DMS79 (cell line): ENCODE data around the gene COX20.
"Not testable (repeated sequence)": the region's sequence is repeated elsewhere in the genome, so short reads cannot be mapped to it uniquely, and the experiment has no call there.

Experiments used
- DNase-seq: peaks from one replicate; lab custom pipeline; 2025; lab: John Stamatoyannopoulos, UW

The COX20 gene, protein sequence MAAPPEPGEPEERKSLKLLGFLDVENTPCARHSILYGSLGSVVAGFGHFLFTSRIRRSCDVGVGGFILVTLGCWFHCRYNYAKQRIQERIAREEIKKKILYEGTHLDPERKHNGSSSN

DNA sequence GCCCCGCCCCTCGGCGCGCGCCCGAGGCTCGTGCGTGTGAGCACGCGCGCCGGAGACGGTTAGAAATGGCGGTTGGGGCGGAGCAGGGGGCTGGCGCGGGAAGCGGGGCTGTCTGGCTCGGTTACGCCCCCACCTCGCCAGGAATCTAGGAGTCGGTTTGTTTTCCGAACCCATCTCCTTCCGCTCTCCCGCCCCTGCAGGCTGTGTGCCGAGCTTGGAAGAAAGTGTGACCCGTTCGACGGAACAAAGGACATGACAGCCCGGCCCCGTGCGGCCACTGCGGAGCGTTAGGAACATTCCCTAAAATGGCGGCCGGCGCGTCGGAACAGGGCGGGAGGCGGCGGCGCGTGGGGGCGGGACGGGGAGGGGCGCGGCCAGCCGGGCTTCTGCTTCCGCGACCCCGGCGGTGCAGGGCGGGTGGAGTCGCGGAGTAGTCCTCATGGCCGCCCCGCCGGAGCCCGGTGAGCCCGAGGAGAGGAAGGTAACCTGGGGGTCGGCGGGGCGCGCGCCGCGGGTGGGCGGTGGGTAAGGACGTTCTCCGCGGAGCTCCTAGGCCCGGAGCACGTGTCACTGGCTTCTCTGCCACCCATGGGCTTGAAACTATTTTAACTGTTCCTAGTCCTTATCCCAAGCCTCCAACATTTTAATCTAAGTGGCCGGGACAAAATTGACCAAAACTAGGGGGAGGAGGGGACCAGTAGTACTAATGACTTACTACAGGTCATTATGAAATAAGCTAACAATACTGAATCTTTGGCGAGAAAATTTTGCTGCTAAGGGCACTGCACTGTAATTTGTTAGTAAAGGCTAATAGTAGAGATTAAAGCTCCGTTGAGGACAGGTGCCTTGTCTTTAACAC is at the start of gene COX20:
Gene COX20, plus strand, starts transcription at position 383 of the 859 bp plus-strand sequence. Its CDS starts 57 bp downstream, at position 440.
- DNase-seq, result peak; percentile 92

DNA sequence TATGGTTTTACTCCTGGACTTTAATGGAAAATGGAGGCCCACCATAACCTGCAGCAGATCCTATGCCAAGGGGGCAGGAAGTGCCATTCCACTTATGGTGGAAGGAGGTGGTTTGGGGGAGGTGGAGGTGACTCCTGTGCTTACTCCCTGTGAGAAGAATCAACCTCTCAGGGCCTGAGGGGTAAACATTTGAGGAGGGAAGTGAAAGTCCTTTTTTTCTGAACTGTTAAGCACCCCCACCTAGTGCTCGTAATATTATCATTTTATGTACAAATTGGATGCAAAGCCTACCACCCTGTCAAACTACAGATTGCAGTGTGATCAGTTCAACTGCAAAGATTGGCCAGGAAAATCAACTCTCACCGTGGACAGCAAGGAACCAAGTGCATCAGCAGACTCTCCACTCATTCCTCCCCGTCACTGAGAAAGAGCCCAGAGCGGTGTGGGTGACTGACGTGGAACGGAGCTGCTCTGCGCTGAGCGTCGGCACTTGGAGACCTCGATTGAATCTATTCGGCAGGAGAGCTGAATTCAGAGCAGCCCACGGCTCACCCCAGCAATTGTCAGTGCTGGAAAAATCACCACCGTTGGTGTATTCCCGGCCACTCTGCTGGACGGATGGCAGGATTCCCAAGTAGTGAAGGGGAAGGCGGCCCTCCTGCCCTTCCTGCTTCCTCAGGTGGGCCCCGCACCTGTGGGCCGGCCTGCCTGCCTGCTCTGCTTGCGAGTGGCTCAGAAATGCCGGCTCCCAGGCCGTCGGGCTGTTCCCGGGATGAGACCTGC is 46.8 kb upstream of the COX20 start:
- DNase-seq, result no peak

GRCh38 chr1:244789276-244789580 is 46.2 kb upstream of the COX20 start:
- DNase-seq, result no peak

DNA sequence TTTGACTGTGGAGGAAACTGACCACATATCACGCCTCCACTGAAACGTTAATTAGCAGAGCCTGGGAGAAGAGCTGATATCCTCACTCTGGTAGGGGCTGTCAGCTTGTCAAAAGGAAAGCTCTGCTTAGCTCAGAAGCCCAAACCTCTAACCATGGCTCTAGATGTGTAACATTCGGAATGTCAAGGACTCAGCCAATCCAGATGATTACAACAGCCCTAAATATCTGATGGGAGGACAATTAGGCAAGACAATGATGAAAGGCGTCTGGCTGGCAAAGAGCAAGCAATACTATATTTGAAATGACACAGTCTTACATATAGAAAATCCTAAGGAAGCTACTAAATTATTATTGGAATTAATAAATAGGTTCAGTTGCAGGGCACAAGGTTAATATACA is 45.7 kb upstream of the COX20 start:
- no peak for DNase-seq

- DNase-seq, result no peak
Measured at GRCh38 chr1:244791061-244791460, 44.4 kb upstream of the COX20 start.

GRCh38 chr1:244792188-244792850 is 43.1 kb upstream of the COX20 start:
- no peak for DNase-seq

GRCh38 chr1:244794071-244794470 is 41.4 kb upstream of the COX20 start:
- DNase-seq, result no peak

DNA sequence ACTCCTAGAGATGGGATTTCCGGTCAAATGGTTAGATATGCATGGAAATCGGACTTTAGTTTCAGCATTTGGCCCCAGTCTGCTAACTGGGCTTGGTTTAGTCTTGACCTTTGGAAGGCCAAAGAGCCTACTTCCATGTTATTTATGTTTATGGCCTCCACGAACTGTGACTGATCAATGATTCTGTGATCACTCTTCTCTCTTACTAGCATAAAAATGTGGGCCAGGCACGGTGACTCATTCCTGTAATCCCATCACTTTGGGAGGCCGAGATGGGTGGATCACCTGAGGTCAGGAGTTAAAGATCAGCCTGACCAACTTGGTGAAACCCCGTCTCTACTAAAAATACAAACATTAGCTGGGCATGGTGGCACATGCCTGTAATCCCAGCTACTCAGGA is 40.9 kb upstream of the COX20 start:
- DNase-seq, result not testable (repeated sequence)

DNA sequence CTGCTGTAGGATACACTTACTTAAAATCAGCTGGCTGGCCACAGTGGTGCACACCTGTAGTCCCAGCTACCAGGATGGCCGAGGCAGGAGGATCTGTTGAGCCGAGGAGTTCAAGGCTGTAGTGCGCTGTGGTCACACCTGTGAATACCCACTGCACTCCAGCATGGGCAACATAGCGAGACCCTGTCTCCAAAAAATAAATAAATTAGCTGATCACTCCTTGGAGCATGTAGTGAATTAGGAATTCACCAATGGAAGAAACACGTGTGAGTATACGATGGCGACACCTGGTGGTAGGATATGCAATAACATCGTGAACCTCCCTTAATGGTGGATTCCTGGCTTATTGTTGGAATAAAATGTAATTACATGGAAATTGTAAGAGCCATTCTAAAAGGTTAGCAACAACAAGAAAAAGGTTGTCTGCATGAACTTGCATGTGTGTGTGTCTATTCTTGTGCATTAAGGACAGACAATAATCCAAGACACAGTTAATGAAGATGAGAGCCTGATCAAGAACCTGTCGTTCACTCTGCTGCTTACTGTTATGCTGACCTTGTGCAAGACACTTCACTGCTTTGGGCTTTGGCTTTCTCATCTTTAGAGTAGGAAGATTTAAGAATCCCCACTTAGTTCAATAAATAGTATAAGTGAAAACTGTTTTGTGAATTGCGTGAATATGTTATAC is 38.6 kb upstream of the COX20 start:
- no peak for DNase-seq

- no peak for DNase-seq
Measured at GRCh38 chr1:244800821-244801220, 34.6 kb upstream of the COX20 start.

- DNase-seq, result no peak
Measured at GRCh38 chr1:244801246-244801645, 34.2 kb upstream of the COX20 start.

DNA sequence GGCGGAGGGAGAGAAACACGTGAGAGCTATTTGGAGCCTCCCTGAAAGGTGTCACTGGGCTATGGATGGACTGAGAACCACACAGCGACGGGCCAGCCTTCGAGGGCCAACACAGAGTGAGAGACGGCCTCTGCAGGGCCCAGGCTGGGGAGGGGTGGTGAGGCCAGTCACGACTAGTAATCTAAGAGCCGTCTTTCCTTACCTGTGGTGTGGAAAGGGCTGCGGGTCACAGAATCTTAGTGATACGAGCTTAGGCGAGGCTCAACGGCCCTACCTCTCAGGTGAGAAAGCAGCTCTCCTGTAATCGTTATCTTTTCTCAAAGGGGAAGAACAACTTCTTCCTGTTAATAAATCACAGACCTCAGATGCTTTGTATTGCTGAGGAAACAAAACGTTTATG is 33.4 kb upstream of the COX20 start:
- no peak for DNase-seq

DNA sequence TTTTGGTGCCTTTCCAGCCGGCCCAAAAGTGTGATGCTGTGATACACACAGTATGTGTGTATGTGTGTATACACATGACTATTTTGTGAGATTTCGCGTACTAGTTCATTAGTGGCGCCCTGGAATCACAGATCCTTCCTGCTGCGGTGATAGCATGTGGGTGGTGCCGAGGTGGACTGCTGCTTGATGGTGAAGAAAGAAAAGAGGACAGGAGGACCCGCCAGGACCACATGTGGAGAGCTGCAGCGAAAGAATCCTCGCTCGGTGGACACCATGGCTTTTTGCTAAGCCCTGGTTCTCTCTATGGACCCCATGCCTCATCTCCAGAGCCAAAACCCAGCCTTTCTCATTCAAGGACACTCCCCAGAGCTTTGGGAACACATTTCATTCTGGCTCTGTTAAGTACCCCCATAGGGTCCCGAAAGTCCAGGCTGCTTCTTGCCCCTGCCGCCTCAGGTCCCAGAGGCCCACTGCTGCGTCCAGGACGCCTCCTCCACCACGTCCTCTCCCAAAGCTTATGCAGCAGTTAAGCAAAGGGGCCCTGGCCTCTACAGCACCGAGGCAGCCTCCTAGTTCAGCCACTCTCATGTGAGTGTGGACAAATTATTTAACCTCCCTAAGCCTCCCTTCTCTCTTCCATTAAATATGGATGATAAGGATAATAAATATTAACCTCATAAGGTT is 32.8 kb upstream of the COX20 start:
- DNase-seq, result no peak

GRCh38 chr1:244804841-244805240 is 30.6 kb upstream of the COX20 start:
- no peak for DNase-seq

GRCh38 chr1:244807138-244807537 is 28.3 kb upstream of the COX20 start:
- DNase-seq, result no peak

DNA sequence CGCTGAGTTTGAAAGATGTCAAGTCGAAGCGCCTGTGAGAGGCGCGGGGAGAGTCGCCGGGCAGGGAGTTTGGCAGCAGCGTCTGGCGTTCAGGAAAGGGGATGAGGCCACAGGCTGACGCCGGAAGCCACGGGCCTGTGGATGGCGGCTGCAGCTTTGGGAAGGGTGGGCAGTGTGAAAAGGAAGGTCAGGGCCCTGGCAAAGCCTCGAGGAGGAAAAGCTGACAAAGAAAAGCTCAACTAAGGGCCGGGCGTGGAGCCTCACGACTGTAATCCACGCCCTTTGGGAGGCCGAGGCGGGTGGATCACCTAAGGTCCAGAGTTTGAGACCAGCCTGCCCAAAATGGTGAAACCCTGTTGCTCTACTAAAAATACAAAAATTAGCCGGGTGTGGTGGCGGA is 25.2 kb upstream of the COX20 start:
- DNase-seq, result no peak

- DNase-seq, result no peak
Measured at GRCh38 chr1:244813327-244813726, 22.1 kb upstream of the COX20 start.

DNA sequence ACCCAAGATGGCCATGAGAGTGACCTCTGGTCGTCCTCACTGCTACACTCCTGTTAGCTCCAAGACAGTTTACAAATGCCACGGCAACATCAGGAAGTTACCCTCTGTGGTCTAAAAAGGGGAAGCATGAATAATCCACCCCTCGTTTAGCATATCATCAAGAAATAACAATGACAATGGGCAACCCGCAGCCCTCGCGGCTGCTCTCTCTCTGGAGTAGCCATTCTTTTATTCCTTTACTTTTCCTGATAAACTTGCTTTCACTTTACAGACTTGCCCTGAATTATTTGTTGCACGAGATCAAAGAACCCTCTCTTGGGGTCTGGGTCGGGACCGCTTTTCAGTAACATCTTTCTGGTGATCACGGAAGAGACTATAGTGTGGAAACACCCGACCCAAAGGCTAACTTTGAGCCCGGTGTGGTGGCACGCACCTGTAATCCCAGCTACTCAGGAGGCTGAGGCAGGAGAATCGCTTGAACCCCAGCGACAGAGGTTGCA is 19.8 kb upstream of the COX20 start:
- DNase-seq, result no peak

GRCh38 chr1:244817415-244817894 is 18.0 kb upstream of the COX20 start:
- no peak for DNase-seq

DNA sequence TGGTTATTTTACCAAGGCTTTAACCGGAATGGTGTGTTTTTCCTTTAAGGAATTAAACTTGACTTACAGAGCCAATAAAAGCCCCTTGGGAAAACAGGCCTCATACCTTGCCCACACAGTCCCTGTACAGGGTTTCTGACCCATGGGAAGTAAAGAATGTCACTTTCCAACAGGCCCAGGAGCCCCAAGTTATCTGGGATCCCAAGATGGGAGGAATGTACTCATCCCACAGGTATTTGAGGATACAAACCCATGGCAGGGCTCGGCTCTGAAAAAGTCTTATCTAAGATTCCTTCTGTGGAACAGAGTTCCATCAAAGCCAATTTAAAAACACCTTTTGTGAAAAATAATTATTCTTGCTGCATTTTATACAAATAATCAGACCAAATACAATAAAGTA is 15.3 kb upstream of the COX20 start:
- no peak for DNase-seq

DNA sequence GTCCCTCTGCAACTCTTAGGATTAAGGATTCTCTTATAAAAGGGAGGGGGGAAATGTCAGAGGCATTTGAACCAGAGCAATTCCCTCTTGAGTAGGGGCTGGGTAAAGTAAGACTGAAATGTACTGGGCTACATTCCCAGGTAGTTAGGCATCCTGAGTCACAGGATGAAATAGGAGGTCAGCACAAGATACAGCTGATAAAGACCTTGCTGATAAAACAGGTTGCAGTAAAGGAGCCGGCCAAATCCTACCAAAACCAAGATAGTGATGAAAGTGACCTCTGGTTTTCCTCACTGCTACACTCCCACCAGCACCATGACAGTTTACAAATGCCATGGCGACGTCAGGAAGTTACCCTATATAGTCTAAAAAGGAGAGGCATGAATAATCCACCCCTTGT is 14.3 kb upstream of the COX20 start:
- no peak for DNase-seq
